ENCODE measurements around the gene SPIRE2.
"Not testable (repeated sequence)": the region's sequence is repeated elsewhere in the genome, so short reads cannot be mapped to it uniquely, and the experiment has no call there.

Gene SPIRE2

GRCh38 chr16:89907055-89907814, 79.0 kb downstream of the SPIRE2 start:
- Histone ChIP-seq H3K4me1 (ENCODE audit: insufficient read depth, low read length) (no peaks in the 10 kb centered on the region), H3K9ac (ENCODE audit: low read depth, low read length) (no peak overlapping the region), H3K9me3 (ENCODE audit: insufficient read depth, low read depth, low read length) (peaks cover 11% of the 10 kb centered on the region), H3K4me3 (ENCODE audit: low read length) (no peak overlapping the region), H3K27ac (ENCODE audit: low read length) (no peak overlapping the region), H3K36me3 (ENCODE audit: insufficient read depth, low read depth, low read length) (peaks cover 40% of the 10 kb centered on the region), H3K27me3 (ENCODE audit: insufficient read depth, low read length) (no peaks in the 10 kb centered on the region)

- Histone ChIP-seq H3K27me3 (ENCODE audit: insufficient read depth, low read length) (no peaks in the 10 kb centered on the region), H3K9ac (ENCODE audit: low read depth, low read length) (no peak overlapping the region), H3K27ac (ENCODE audit: low read length) (no peak overlapping the region), H3K36me3 (ENCODE audit: insufficient read depth, low read depth, low read length) (peaks cover 40% of the 10 kb centered on the region), H3K9me3 (ENCODE audit: insufficient read depth, low read depth, low read length) (peaks cover 11% of the 10 kb centered on the region), H3K4me3 (ENCODE audit: low read length) (no peak overlapping the region), H3K4me1 (ENCODE audit: insufficient read depth, low read length) (no peaks in the 10 kb centered on the region)
Measured at GRCh38 chr16:89908236-89908635, 80.0 kb downstream of the SPIRE2 start.

GRCh38 chr16:89909777-89910716, 81.8 kb downstream of the SPIRE2 start:
- no peak overlapping the region for H3K4me3 ChIP-seq (ENCODE audit: low read length)
- peaks cover 40% of the 10 kb centered on the region for H3K36me3 ChIP-seq (ENCODE audit: insufficient read depth, low read depth, low read length)
- no peaks in the 10 kb centered on the region for H3K4me1 ChIP-seq (ENCODE audit: insufficient read depth, low read length)
- H3K9ac ChIP-seq (ENCODE audit: low read depth, low read length): no peak overlapping the region
- H3K27ac ChIP-seq (ENCODE audit: low read length): no peak overlapping the region
- no peaks in the 10 kb centered on the region for H3K27me3 ChIP-seq (ENCODE audit: insufficient read depth, low read length)
- peaks cover 11% of the 10 kb centered on the region for H3K9me3 ChIP-seq (ENCODE audit: insufficient read depth, low read depth, low read length)

- H3K9ac ChIP-seq (ENCODE audit: low read depth, low read length): no peak overlapping the region
- H3K27me3 ChIP-seq (ENCODE audit: insufficient read depth, low read length): no peaks in the 10 kb centered on the region
- H3K27ac ChIP-seq (ENCODE audit: low read length): no peak overlapping the region
- H3K9me3 ChIP-seq (ENCODE audit: insufficient read depth, low read depth, low read length): peaks cover 11% of the 10 kb centered on the region
- peaks cover 34% of the 10 kb centered on the region for H3K36me3 ChIP-seq (ENCODE audit: insufficient read depth, low read depth, low read length)
- H3K4me3 ChIP-seq (ENCODE audit: low read length): no peak overlapping the region
- H3K4me1 ChIP-seq (ENCODE audit: insufficient read depth, low read length): no peaks in the 10 kb centered on the region
Measured at GRCh38 chr16:89910717-89911354, 82.6 kb downstream of the SPIRE2 start.

GRCh38 chr16:89911375-89911774, 83.1 kb downstream of the SPIRE2 start:
- H3K27ac ChIP-seq (ENCODE audit: low read length): no peak overlapping the region
- H3K4me3 ChIP-seq (ENCODE audit: low read length): no peak overlapping the region
- H3K4me1 ChIP-seq (ENCODE audit: insufficient read depth, low read length): no peaks in the 10 kb centered on the region
- peaks cover 11% of the 10 kb centered on the region for H3K9me3 ChIP-seq (ENCODE audit: insufficient read depth, low read depth, low read length)
- H3K9ac ChIP-seq (ENCODE audit: low read depth, low read length): no peak overlapping the region
- H3K36me3 ChIP-seq (ENCODE audit: insufficient read depth, low read depth, low read length): peaks cover 30% of the 10 kb centered on the region
- no peaks in the 10 kb centered on the region for H3K27me3 ChIP-seq (ENCODE audit: insufficient read depth, low read length)

GRCh38 chr16:89912143-89912542, 83.9 kb downstream of the SPIRE2 start:
- H3K9ac ChIP-seq (ENCODE audit: low read depth, low read length): no peak overlapping the region
- H3K4me1 ChIP-seq (ENCODE audit: insufficient read depth, low read length): no peaks in the 10 kb centered on the region
- H3K36me3 ChIP-seq (ENCODE audit: insufficient read depth, low read depth, low read length): peaks cover 23% of the 10 kb centered on the region
- H3K4me3 ChIP-seq (ENCODE audit: low read length): no peak overlapping the region
- H3K9me3 ChIP-seq (ENCODE audit: insufficient read depth, low read depth, low read length): peaks cover 8% of the 10 kb centered on the region
- no peaks in the 10 kb centered on the region; the same call in 1 of the 2 replicates for H3K27me3 ChIP-seq (ENCODE audit: insufficient read depth, low read length)
- no peak overlapping the region for H3K27ac ChIP-seq (ENCODE audit: low read length)

GRCh38 chr16:89912627-89913026, 84.4 kb downstream of the SPIRE2 start:
- Histone ChIP-seq H3K9ac (ENCODE audit: low read depth, low read length) (no peak overlapping the region), H3K27me3 (ENCODE audit: insufficient read depth, low read length) (no peaks in the 10 kb centered on the region; the same call in 1 of the 2 replicates), H3K9me3 (ENCODE audit: insufficient read depth, low read depth, low read length) (peaks cover 8% of the 10 kb centered on the region), H3K4me3 (ENCODE audit: low read length) (no peak overlapping the region), H3K36me3 (ENCODE audit: insufficient read depth, low read depth, low read length) (peaks cover 23% of the 10 kb centered on the region; the same call in 1 of the 2 replicates), H3K4me1 (ENCODE audit: insufficient read depth, low read length) (no peaks in the 10 kb centered on the region), H3K27ac (ENCODE audit: low read length) (no peak overlapping the region)

- Histone ChIP-seq H3K27ac (ENCODE audit: low read length) (no peak overlapping the region), H3K4me3 (ENCODE audit: low read length) (no peak overlapping the region), H3K36me3 (ENCODE audit: insufficient read depth, low read depth, low read length) (peaks cover 19% of the 10 kb centered on the region; the same call in 1 of the 2 replicates), H3K9ac (ENCODE audit: low read depth, low read length) (no peak overlapping the region), H3K9me3 (ENCODE audit: insufficient read depth, low read depth, low read length) (no peaks in the 10 kb centered on the region), H3K4me1 (ENCODE audit: insufficient read depth, low read length) (no peaks in the 10 kb centered on the region), H3K27me3 (ENCODE audit: insufficient read depth, low read length) (peaks cover 9% of the 10 kb centered on the region; the same call in 1 of the 2 replicates)
Measured at GRCh38 chr16:89913408-89914387, 85.4 kb downstream of the SPIRE2 start.

- H3K36me3 ChIP-seq (ENCODE audit: insufficient read depth, low read depth, low read length): peaks cover 13% of the 10 kb centered on the region; the same call in 1 of the 2 replicates
- not testable (repeated sequence) for H3K9ac ChIP-seq (ENCODE audit: low read depth, low read length); H3K4me3 ChIP-seq (ENCODE audit: low read length); H3K4me1 ChIP-seq (ENCODE audit: insufficient read depth, low read length); H3K9me3 ChIP-seq (ENCODE audit: insufficient read depth, low read depth, low read length); H3K27ac ChIP-seq (ENCODE audit: low read length)
- peaks cover 20% of the 10 kb centered on the region for H3K27me3 ChIP-seq (ENCODE audit: insufficient read depth, low read length)
Measured at GRCh38 chr16:89914642-89915285, 86.5 kb downstream of the SPIRE2 start.
